GM12878 (cell line): ENCODE results near the gene MN1. TPM values are rescaled to one million over a fixed set of nuclear protein-coding genes. Genes with fewer than 3 reads are reported as not detected.

Experiments used
- ATAC-seq: fragments of 200-7000 bp; cut with Tn5 transposase; 3 replicates; pipeline ENCODE4 v1.9.1; 2020; ENCODE audit warnings: mild to moderate bottlenecking, moderate library complexity
- BruUV-seq: library from RNA; stranded (reverse); fragments of 400-500 nt; replicated peaks from 2 replicates; lab custom pipeline; 2021; lab: Mats Ljungman, UMichigan
- CTCF ChIA-PET: fragments of 300-600 bp; sonication (Branson Sonifier 250); formaldehyde crosslinking; extraction: SDS; loops from one replicate; lab custom pipeline; 2021; ENCODE audit warnings: inconsistent platforms; lab: Yijun Ruan, JAX
- POLR2A ChIA-PET: fragments of 350-600 bp; formaldehyde crosslinking; extraction: SDS; loops from one replicate; lab custom pipeline; 2021; ENCODE audit warnings: inconsistent platforms; lab: Charles Lee
- RAD21 ChIA-PET: fragments of 300-600 bp; sonication (Branson Sonifier 250); formaldehyde crosslinking; loops from one replicate; lab custom pipeline; 2023; ENCODE audit warnings: antibody characterized with exemption; ENCODE audit not compliant: unreplicated experiment; lab: Charles Lee
- SMC1A ChIA-PET: fragments of 300-600 bp; sonication (Branson Sonifier 250); formaldehyde crosslinking; loops from one replicate; lab custom pipeline; 2023; ENCODE audit not compliant: unreplicated experiment, uncharacterized antibody; lab: Charles Lee
- DNase-seq: peaks from one replicate; pipeline ENCODE4 v3.0.0-alpha.2; 2011; ENCODE audit warnings: low read depth, low spot score
- FAIRE-seq: peaks from 3 replicates; lab custom pipeline; 2011; peaks lifted over from hg19 to GRCh38; lab: Jason Lieb, UNC
- H2AFZ ChIP-seq: 2 replicates; pipeline ENCODE4 v1.6.0; 2011; ENCODE audit warnings: low read depth, low read length, control low read depth; ENCODE audit not compliant: control insufficient read depth
- H3K27ac ChIP-seq: 2 replicates; pipeline ENCODE4 v1.5.1; 2011; ENCODE audit warnings: control low read depth; ENCODE audit not compliant: control insufficient read depth, insufficient read depth
- H3K27me3 ChIP-seq, 2 experiments: replicated peaks in 1 of 2; 2 replicates each; pipeline versions ENCODE4 v1.6.0 to v1.6.1; 2011; ENCODE audit warnings: low read length in 1 of 2; ENCODE audit not compliant: control insufficient read depth in 2 of 2, insufficient read depth in 2 of 2
- H3K36me3 ChIP-seq, 2 experiments: 2 replicates each; pipeline ENCODE4 v1.5.1; 2011; ENCODE audit warnings: low read length in 1 of 2; ENCODE audit not compliant: control insufficient read depth in 2 of 2, insufficient read depth in 2 of 2
- H3K4me1 ChIP-seq: 2 replicates; pipeline ENCODE4 v1.6.1; 2011; ENCODE audit warnings: mild to moderate bottlenecking, low read length, moderate library complexity, mixed read lengths; ENCODE audit not compliant: control insufficient read depth, insufficient read depth
- H3K4me2 ChIP-seq: 2 replicates; pipeline ENCODE4 v1.6.0; 2011; ENCODE audit warnings: control low read depth; ENCODE audit not compliant: control insufficient read depth, insufficient read depth
- H3K4me3 ChIP-seq: fragments of 200-600 bp; sonication (generic); 2 replicates; pipeline ENCODE4 v1.5.1; 2016
- H3K79me2 ChIP-seq: 2 replicates; pipeline ENCODE4 v1.6.0; 2011; ENCODE audit warnings: low read length; ENCODE audit not compliant: control insufficient read depth, insufficient read depth
- H3K9ac ChIP-seq: 2 replicates; pipeline ENCODE4 v1.8.0; 2011; ENCODE audit warnings: low read length, control low read depth, mixed read lengths; ENCODE audit not compliant: control insufficient read depth, insufficient read depth
- H3K9me3 ChIP-seq: replicated peaks from 3 replicates; pipeline ENCODE4 v1.5.1; 2011; ENCODE audit warnings: mild to moderate bottlenecking, low read length; ENCODE audit not compliant: control insufficient read depth, insufficient read depth
- H4K20me1 ChIP-seq: 2 replicates; pipeline ENCODE4 v1.6.0; 2011; ENCODE audit not compliant: control insufficient read depth, insufficient read depth
- CBX3 ChIP-seq: fragments of 200-600 bp; sonication (generic); IDR thresholded peaks from 2 replicates; pipeline ENCODE4 v1.6.1; 2016; ENCODE audit warnings: low read depth, borderline replicate concordance
- CBX5 ChIP-seq: sonication (generic); IDR thresholded peaks from 2 replicates; pipeline ENCODE4 v1.6.1; 2016; ENCODE audit warnings: low read depth, moderate library complexity, mild to moderate bottlenecking, inconsistent platforms
- CHD4 ChIP-seq: fragments of 200-600 bp; sonication (generic); IDR thresholded peaks from 2 replicates; pipeline ENCODE4 v1.6.1; 2016; ENCODE audit warnings: mild to moderate bottlenecking
- DPF2 ChIP-seq: fragments of 450-650 bp; IDR thresholded peaks from 2 replicates; pipeline ENCODE4 v1.6.1; 2017; ENCODE audit warnings: mild to moderate bottlenecking
- EGR1 ChIP-seq, 2 experiments: IDR thresholded peaks; 1 replicate in 1 of 2; 2 replicates in 1 of 2; pipeline ENCODE4 v1.6.1; 2011 to 2012; ENCODE audit warnings: low read depth in 2 of 2, low read length in 2 of 2, borderline replicate concordance in 1 of 2, mild to moderate bottlenecking in 1 of 2, moderate library complexity in 1 of 2
- EP300 ChIP-seq, 2 experiments: fragments of 150-350 bp in 1 of 2; IDR thresholded peaks; 2 replicates each; pipeline ENCODE4 v1.6.1; 2011 to 2012; ENCODE audit warnings: low read depth in 2 of 2, low read length in 2 of 2, borderline replicate concordance in 1 of 2, improper control_type of control experiment in 1 of 2, inconsistent platforms in 1 of 2; ENCODE audit not compliant: control insufficient read depth in 1 of 2
- HDAC6 ChIP-seq: fragments of 200-600 bp; sonication (generic); IDR thresholded peaks from one replicate; pipeline ENCODE4 v1.8.0; 2017; ENCODE audit warnings: antibody characterized with exemption; ENCODE audit not compliant: unreplicated experiment
- IKZF2 ChIP-seq, 2 experiments: fragments of 450-650 bp; IDR thresholded peaks; 2 replicates each; pipeline ENCODE4 v1.6.1; 2017; ENCODE audit warnings: mild to moderate bottlenecking in 2 of 2, moderate library complexity in 2 of 2
- IRF4 ChIP-seq: IDR thresholded peaks from 2 replicates; pipeline ENCODE4 v1.6.1; 2011; ENCODE audit warnings: low read depth, low read length
- MEF2A ChIP-seq: IDR thresholded peaks from 2 replicates; pipeline ENCODE4 v1.6.1; 2011; ENCODE audit warnings: low read depth, mild to moderate bottlenecking, low read length, moderate library complexity; ENCODE audit not compliant: insufficient read depth
- MXI1 ChIP-seq: fragments of 150-350 bp; IDR thresholded peaks from 2 replicates; pipeline ENCODE4 v1.6.1; 2011; ENCODE audit warnings: low read depth, mild to moderate bottlenecking, inconsistent platforms, low read length, improper control_type of control experiment
- MYC ChIP-seq: IDR thresholded peaks from 2 replicates; pipeline ENCODE4 v1.6.1; 2011; ENCODE audit warnings: mild to moderate bottlenecking, low read length, moderate library complexity, inconsistent platforms; ENCODE audit not compliant: insufficient read depth, insufficient replicate concordance, insufficient read length, severe bottlenecking
- NFYA ChIP-seq: IDR thresholded peaks from 2 replicates; pipeline ENCODE4 v1.6.1; 2011; ENCODE audit warnings: low read depth, mild to moderate bottlenecking, low read length, improper control_type of control experiment, borderline replicate concordance
- NR2F1 ChIP-seq: fragments of 450-650 bp; conservative IDR thresholded peaks from 2 replicates; pipeline ENCODE4 v1.6.1; 2017; ENCODE audit warnings: mild to moderate bottlenecking
- POLR2AphosphoS5 ChIP-seq: IDR thresholded peaks from 2 replicates; pipeline ENCODE4 v1.6.1; 2011; ENCODE audit warnings: mild to moderate bottlenecking, low read length, inconsistent platforms
- RAD51 ChIP-seq: fragments of 450-650 bp; IDR thresholded peaks from 2 replicates; pipeline ENCODE4 v1.6.1; 2016; ENCODE audit warnings: moderate library complexity, mild to moderate bottlenecking, inconsistent platforms
- RB1 ChIP-seq: fragments of 450-650 bp; formaldehyde crosslinking; IDR thresholded peaks from 2 replicates; pipeline ENCODE4 v1.6.1; 2017; ENCODE audit warnings: mild to moderate bottlenecking, borderline replicate concordance
- RELA ChIP-seq: fragments of 450-650 bp; IDR thresholded peaks from 2 replicates; pipeline ENCODE4 v1.8.0; 2014; ENCODE audit warnings: borderline replicate concordance; ENCODE audit not compliant: partially characterized antibody
- RELB ChIP-seq: fragments of 450-650 bp; IDR thresholded peaks from 2 replicates; pipeline ENCODE4 v1.6.1; 2017; ENCODE audit warnings: low read depth, mild to moderate bottlenecking, moderate library complexity
- TCF7 ChIP-seq: IDR thresholded peaks from 2 replicates; pipeline ENCODE4 v1.6.1; 2014; ENCODE audit warnings: antibody characterized with exemption, borderline replicate concordance
- WGBS: methylation state at CpG from one replicate; pipeline ENCODE4 v1.1.6; 2016; ENCODE audit warnings: low lambda C conversion rate; ENCODE audit not compliant: insufficient replicate concordance, insufficient coverage; ENCODE audit errors: missing lambda C conversion rate; 5-methylcytosine and 5-hydroxymethylcytosine counted together
- in situ Hi-C: fragments of 300-500 bp; cut with MboI; formaldehyde crosslinking; loops from 9 replicates; pipeline ENCODE4 v1.14.3; 2018; ENCODE audit warnings: mixed read lengths
- intact Hi-C: fragments of 100-400 bp; cut with micrococcal nuclease; formaldehyde crosslinking; loops from one replicate; pipeline ENCODE4 v1.14.2; 2022; ENCODE audit not compliant: unreplicated experiment
- polyA plus RNA-seq, 11 experiments: library from polyadenylated mRNA; depleted of rRNA in 4 of 11; unstranded in 6 of 11; stranded (reverse) in 5 of 11; fragments of >200 nt; fragmentation: Nextera tagmentation in 4 of 11; fragmentation: Illumina TruSeq in 1 of 11; extraction: Ambion mirVana in 4 of 11; extraction: Trizol in 1 of 11; gene quantifications; 1 replicate in 1 of 11; 2 replicates in 10 of 11; pipeline versions ENCODE4 v1.2.1 to v1.2.3, GENCODE V29; 2011 to 2016; ENCODE audit warnings: inconsistent platforms in 2 of 11, missing spikeins in 2 of 11, low read depth in 1 of 11
- total RNA-seq, 4 experiments: library from RNA; depleted of rRNA in 3 of 4; stranded (reverse); fragments of >200 nt in 3 of 4; fragmentation: Illumina TruSeq in 1 of 4; extraction: Trizol in 1 of 4; gene quantifications; 2 replicates each; pipeline versions ENCODE4 v1.2.1 to v1.2.3, GENCODE V29; 2013 to 2021

MN1 gene
- total and polyA plus RNA-seq, 10 of the 15 experiments (the other 5 are each of a cell fraction or from before 2014, with no cell fraction given), result under 0.01 to 0.24 (median 0.03) TPM; not detected in 3

GRCh38 chr22:27844256-27844655 is 42.7 kb upstream of the MN1 start:
- FAIRE-seq (no peak), DNase-seq (no peak), ATAC-seq (no peak)
- H3K4me2 ChIP-seq, result no peak overlapping the region
- ChIA-PET SMC1A (interaction anchor here (0.7 kb wide), 1 partner anchor 42 kb away, joined by 3 read pairs; no protein-coding TSS in a partner anchor), CTCF (no interaction called here), POLR2A (interaction anchor here (0.6 kb wide), 1 partner anchor 122 kb away, joined by 3 read pairs; no protein-coding TSS in a partner anchor)
- H3K27ac ChIP-seq, result no peak overlapping the region
- H4K20me1 ChIP-seq, result no peaks in the 10 kb centered on the region
- H3K4me3 ChIP-seq, result no peak overlapping the region
- no peaks in the 10 kb centered on the region for H3K4me1 ChIP-seq
- H2AFZ ChIP-seq, result no peak overlapping the region
- no TSS peak for BruUV-seq
- peaks cover 4 to 9% of the 10 kb centered on the region in 2 experiments for H3K36me3 ChIP-seq
- in situ Hi-C loops (no loop called here), intact Hi-C loops (no loop called here)
- no peaks in the 10 kb centered on the region for H3K27me3 ChIP-seq
- H3K9ac ChIP-seq, result no peak overlapping the region
- WGBS, result 98% methylated on average over 6 of the region's 6 CpGs
- TF ChIP-seq DPF2, result no peak
- TF ChIP-seq EP300 (IDR thresholded peaks at IDR 0.05; ENCODE audit: borderline replicate concordance in 1 of 2, control insufficient read depth in 1 of 2, low read depth in 2 of 2, low read length in 2 of 2), result no peak
- no peak for TF ChIP-seq HDAC6
- TF ChIP-seq CBX3, result no peak
- TF ChIP-seq IKZF2 (IDR thresholded peaks at IDR 0.05), result no peak
- TF ChIP-seq RB1, result no peak
- no peak for TF ChIP-seq POLR2AphosphoS5
- no peak for TF ChIP-seq IRF4
- no peak for TF ChIP-seq MYC
- TF ChIP-seq MXI1, result no peak
- no peak for TF ChIP-seq RELB
- no peak for TF ChIP-seq NR2F1
- no peak for TF ChIP-seq TCF7
- TF ChIP-seq CHD4, result no peak
- no peak for TF ChIP-seq NFYA
- no peak for TF ChIP-seq EGR1 (IDR thresholded peaks at IDR 0.05; ENCODE audit: borderline replicate concordance in 1 of 2, low read depth in 2 of 2, low read length in 2 of 2)
- no peak for TF ChIP-seq RAD51
- no peak for TF ChIP-seq MEF2A
- no peak for TF ChIP-seq CBX5
- no peak for TF ChIP-seq RELA
- TF ChIP-seq, all 136 proteins: peak for 0
- RAD21 ChIA-PET, result no interaction called here
- Histone ChIP-seq H3K79me2 (no peaks in the 10 kb centered on the region), H3K9me3 (no peaks in the 10 kb centered on the region)
